T1000 (cell line): ENCODE measurements around the gene VOPP1.

ENCODE experiments used
- DNase-seq: peaks from one replicate; lab custom pipeline; 2025; ENCODE audit warnings: mixed read lengths; lab: John Stamatoyannopoulos, UW

The VOPP1 gene

GRCh38 chr7:55432939-55433784, 139.1 kb downstream of the VOPP1 start:
- DNase-seq, result no peak

- no peak for DNase-seq
Measured at GRCh38 chr7:55432506-55432905, 139.8 kb downstream of the VOPP1 start.

- DNase-seq, result no peak
Measured at GRCh38 chr7:55431898-55432297, 140.4 kb downstream of the VOPP1 start.

GRCh38 chr7:55429835-55430499, 142.3 kb downstream of the VOPP1 start:
- no peak for DNase-seq

GRCh38 chr7:55427800-55428199, 144.5 kb downstream of the VOPP1 start:
- DNase-seq, result no peak

- no peak for DNase-seq
Measured at GRCh38 chr7:55427342-55427741, 145.0 kb downstream of the VOPP1 start.

GRCh38 chr7:55426676-55427075, 145.6 kb downstream of the VOPP1 start:
- no peak for DNase-seq

GRCh38 chr7:55425141-55425752, 147.1 kb downstream of the VOPP1 start:
- no peak for DNase-seq

- DNase-seq, result no peak
Measured at GRCh38 chr7:55423891-55424290, 148.4 kb downstream of the VOPP1 start.

GRCh38 chr7:55423277-55423711, 149.0 kb downstream of the VOPP1 start:
- DNase-seq, result no peak
